Stimulated activated CD8-positive, alpha-beta memory T cell treated with anti-CD3 and anti-CD28 coated beads, Interleukin-4, amount 100 ng/mL, for 48 hours (primary cell): ENCODE results near the gene TMEM176A.

ENCODE experiments used
- DNase-seq: peaks from one replicate; pipeline ENCODE4 v3.0.0-alpha.2; 2020

Gene TMEM176A

GRCh38 chr7:150849204-150849775, 48.7 kb downstream of the TMEM176A start:
- DNase-seq, result peak; percentile 6

GRCh38 chr7:150850273-150850672, 49.7 kb downstream of the TMEM176A start:
- DNase-seq, result no peak

- DNase-seq, result peak; percentile 20
These were observed 51.2 kb downstream of the TMEM176A start for GRCh38 chr7:150851492-150852370.

GRCh38 chr7:150852371-150852905, 51.9 kb downstream of the TMEM176A start, which contains the start of gene AOC1:
Gene AOC1 (plus strand): TSS chr7:150852517. CDS start chr7:150856471, 3,954 bp downstream.
- DNase-seq, result peak; percentile 16

- DNase-seq, result peak; percentile 14
These were observed 53.8 kb downstream of the TMEM176A start for GRCh38 chr7:150854066-150855000.
